IPS DF 4.7 (cell line): ENCODE measurements around the gene USP10.

ENCODE experiments used
- DNase-seq: peaks from one replicate; pipeline ENCODE4 v3.0.0-alpha.2; 2013; ENCODE audit warnings: low spot score; ENCODE audit errors: extremely low read depth

The USP10 gene, protein sequence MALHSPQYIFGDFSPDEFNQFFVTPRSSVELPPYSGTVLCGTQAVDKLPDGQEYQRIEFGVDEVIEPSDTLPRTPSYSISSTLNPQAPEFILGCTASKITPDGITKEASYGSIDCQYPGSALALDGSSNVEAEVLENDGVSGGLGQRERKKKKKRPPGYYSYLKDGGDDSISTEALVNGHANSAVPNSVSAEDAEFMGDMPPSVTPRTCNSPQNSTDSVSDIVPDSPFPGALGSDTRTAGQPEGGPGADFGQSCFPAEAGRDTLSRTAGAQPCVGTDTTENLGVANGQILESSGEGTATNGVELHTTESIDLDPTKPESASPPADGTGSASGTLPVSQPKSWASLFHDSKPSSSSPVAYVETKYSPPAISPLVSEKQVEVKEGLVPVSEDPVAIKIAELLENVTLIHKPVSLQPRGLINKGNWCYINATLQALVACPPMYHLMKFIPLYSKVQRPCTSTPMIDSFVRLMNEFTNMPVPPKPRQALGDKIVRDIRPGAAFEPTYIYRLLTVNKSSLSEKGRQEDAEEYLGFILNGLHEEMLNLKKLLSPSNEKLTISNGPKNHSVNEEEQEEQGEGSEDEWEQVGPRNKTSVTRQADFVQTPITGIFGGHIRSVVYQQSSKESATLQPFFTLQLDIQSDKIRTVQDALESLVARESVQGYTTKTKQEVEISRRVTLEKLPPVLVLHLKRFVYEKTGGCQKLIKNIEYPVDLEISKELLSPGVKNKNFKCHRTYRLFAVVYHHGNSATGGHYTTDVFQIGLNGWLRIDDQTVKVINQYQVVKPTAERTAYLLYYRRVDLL

DNA sequence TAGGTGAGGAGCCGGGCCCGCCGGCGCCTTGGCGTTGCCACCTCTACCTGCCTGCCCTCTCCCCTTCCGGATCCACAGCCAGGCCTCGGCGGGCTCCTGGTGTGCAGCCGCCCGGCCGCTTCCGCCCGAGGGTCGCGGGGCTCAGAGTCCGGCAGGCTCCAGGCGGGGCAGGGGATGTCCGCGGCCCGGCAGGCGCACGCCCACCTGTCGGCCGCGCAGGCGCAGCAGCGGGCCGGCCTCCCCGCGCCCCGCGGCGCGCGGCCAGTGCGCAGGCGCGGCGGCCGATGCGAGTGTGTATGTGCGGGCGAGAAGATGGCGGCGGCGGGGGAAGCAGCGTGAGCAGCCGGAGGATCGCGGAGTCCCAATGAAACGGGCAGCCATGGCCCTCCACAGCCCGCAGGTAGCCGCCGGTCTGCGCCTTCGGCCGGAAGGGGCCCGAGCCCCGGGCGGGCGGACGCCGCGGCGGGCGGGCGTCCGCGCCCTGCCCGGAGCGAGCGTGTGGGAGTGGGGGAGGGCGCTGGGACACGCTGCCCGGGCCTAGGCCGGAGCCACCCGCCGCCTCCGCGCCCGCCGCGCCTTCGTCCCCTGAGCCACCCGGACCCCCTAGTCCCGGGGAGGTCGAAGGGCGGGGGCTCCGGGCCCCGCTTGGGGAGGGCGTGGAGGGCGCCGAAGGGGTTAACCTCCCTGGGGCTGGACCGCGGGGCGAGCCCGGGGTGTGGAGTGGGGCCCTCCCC lies at the start of gene USP10:
Gene USP10 (plus strand): TSS at position 289 of the 734 bp plus-strand sequence. CDS start 91 bp downstream, at position 380.
- no peak for DNase-seq

DNA sequence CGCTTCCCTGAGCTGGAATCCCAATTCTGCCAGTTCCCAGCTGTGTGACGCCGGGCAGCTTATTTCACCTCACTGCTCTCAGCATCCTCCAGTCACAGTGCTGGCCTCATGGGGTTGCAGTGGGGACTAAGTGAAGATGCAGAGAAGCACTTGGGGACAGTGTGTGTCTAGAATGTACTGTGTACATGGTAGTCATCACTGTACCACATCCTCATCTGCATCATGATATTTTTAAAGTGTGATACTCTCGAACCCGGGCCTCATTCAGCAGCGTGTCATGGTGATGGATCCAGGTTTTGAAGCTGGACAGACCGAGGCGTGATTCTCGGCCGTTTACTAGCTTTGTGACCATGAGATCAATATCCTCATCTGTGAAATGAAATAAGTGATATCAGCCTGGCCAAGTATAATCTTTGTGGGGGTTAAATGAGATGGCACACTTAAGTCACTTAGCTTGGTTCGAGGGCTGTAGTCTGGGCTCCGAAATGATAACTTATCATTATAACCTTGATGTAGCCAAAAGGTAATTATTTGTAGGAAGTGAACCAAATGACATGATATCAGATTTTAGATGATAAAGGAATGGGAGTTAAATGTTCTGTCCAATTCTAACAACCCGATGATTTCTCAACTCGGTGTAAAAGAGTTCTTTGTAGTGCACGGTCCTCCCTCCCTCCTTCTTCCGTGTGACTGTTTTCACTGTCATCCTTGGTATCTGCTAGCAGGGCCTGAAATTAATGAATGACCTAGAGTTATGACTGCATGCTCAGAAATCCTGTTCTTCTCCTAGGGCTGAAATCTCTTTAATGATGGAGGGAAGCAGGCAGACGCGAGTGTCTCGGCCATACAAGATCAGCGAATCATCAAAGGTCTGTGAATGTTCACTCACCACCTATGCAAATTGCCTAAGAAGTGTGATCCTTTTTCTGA lies 49.5 kb upstream of the USP10 start:
- no peak for DNase-seq

DNA sequence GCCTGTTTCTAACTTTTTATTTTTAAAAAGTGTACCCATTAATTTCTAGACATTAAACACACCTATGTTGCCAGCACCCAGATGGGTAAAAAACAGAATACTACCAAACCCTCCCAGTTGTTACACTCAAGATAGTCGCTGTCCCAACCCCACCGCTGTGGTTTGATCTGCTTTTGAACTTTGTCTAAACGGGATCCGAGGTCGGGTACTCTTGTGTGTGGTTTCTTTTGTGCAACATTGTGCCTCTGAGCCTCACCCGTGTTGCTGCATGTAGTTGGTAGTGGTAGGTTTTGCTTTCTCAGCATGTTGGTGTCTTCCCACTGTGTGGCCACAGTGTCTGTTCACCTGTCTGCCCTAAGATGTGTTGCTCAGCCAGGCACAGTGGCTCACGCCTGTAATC lies 47.2 kb upstream of the USP10 start:
- no peak for DNase-seq

DNA sequence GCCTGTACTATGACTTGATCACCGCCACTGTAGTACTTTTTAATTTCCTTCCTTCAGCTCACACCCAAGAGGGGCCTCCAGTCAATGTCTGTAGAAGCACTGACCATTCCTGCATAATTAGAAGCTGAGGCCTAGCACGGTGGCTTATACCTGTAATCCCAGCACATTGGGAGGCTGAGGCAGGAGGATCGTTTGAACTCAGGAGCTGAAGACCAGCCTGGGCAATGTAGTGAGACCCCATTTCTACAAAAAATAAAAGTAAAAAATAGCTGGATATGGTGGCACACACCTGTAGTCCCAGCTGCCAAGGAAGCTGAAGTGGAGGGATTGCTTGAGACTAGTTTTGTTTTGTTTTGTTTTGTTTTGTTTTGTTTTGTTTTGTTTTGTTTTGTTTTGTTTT lies 45.6 kb upstream of the USP10 start:
- no peak for DNase-seq

DNA sequence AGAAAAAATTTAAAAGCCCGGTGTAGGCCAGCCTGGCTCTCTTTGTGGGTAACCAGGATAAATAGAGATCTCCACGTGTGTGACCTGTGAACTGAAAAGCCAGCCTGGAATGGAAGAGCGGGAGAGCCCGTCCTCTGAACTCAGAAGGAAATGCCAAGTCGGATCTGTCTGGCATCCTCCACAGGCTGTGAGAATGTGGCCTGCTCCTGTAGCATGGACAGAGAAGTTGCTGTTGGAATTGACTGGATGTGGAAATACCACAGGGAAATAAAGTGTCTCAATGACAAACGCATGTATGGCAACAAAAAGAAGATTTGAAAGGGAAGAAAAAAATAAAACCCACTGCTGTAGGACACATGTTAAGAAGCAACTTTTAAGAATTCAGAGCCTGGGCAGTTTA lies 44.8 kb upstream of the USP10 start:
- DNase-seq, result no peak

DNA sequence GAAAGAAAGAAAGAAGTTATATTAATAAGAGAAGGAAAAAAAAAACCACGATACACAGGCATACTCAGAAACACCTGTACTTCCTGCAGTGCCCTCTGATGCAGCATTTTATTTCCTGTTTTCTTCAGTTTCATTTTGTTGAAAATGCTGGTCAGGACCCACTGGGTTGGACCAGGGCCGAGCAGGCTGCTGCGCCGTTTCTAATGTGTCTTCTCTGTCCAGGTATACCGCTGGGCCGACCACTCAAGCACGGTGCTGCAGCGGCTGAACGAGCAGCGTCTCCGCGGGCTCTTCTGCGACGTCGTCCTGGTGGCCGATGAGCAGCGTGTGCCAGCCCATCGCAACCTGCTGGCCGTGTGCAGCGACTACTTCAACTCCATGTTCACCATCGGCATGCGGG lies 43.2 kb upstream of the USP10 start:
- DNase-seq, result no peak

DNA sequence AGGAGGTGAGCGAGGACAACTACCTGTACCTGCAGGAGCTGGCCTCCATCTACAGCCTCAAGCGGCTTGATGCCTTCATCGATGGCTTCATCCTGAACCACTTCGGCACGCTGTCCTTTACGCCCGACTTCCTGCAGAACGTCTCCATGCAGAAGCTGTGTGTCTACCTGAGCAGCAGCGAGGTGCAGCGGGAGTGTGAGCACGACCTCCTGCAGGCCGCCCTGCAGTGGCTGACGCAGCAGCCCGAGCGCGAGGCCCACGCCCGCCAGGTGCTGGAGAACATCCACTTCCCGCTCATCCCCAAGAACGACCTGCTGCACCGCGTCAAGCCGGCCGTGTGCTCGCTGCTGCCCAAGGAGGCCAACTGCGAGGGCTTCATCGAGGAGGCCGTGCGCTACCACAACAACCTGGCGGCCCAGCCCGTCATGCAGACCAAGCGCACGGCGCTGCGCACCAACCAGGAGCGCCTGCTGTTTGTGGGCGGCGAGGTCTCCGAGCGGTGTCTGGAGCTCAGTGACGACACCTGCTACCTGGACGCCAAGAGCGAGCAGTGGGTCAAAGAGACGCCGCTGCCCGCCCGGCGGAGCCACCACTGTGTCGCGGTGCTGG lies 42.5 kb upstream of the USP10 start:
- no peak for DNase-seq

DNA sequence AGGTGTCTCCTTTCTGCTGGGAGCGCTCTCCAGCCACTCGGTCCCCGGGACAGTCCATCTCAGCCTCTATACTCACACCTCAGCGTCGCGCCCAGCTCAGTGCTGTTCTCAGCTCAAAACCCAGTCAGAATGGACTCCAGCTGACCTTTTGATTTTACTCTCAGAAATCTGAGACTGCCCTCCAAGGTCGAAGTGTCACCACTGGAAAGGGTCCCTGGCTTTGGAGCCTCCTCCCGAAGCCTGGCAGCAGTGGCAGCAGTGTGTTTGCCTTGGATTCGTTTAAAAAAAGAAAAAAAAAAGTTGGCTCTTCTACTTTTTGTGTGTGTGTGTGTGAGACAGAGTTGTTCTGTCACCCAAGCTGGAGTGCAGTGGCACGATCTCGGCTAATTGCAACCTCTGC lies 41.1 kb upstream of the USP10 start:
- no peak for DNase-seq

DNA sequence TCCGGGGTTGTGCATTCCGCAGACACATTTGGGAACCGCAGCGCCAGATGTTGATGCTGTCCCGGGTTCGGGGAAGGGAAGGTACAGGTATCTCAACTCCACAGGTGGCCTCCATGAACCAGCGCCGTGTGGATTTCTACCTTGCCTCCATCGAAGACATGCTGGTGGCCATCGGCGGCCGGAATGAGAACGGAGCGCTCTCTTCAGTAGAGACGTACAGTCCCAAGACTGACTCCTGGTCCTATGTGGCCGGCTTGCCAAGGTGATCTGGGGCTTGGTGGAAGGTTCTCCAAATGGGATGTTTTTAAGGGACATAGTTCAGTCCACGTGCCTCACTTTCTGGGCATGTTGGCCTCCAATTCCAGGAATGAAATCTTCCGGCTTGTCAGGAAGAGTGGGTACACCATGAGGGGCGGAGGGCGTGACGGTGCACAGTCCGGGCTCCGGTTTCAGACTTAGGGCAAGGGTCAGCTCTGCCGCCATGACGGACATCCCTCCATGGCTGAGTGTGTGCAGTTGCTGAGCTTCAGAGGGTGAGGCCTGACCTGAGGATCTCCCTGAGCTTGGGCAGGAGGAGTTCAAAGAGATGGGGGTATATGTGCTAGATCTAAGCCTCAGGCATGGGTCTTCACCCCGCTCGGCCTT lies 40.0 kb upstream of the USP10 start:
- DNase-seq, result no peak

DNA sequence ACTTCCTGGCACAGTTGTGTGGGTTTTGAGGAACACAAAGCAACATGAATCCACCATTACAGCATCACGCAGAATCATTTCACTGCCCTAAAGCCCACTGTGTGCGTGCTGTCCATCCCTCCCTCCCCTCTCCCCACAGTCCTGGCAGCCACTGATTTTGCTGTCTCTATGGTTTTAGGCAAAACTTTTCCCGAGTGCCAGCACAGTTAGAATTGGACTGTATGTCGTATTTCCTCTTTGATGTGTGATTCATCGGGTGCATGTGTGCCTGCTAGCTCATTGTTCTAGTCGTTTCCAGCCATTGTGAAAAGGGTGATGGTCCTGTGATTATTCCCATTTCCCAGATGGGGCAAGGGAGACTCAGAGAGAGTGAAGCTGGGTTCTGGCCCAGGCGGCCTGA lies 38.8 kb upstream of the USP10 start:
- DNase-seq, result no peak

DNA sequence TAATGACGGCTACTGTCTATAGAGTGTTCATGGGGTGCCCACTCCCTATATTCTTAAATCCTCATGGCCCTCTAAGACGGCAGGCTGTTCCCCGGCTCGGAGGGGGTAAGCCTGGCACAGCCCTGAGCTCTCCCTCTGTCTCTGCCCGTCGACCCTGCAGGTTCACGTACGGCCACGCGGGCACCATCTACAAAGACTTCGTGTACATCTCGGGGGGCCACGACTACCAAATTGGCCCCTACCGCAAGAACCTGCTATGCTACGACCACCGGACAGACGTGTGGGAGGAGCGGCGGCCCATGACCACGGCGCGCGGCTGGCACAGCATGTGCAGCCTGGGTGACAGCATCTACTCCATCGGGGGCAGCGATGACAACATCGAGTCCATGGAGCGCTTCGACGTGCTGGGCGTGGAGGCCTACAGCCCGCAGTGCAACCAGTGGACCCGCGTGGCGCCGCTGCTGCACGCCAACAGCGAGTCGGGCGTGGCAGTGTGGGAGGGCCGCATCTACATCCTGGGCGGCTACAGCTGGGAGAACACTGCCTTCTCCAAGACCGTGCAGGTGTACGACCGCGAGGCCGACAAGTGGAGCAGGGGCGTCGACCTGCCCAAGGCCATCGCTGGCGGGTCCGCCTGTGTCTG lies 38.3 kb upstream of the USP10 start:
- DNase-seq, result no peak

DNA sequence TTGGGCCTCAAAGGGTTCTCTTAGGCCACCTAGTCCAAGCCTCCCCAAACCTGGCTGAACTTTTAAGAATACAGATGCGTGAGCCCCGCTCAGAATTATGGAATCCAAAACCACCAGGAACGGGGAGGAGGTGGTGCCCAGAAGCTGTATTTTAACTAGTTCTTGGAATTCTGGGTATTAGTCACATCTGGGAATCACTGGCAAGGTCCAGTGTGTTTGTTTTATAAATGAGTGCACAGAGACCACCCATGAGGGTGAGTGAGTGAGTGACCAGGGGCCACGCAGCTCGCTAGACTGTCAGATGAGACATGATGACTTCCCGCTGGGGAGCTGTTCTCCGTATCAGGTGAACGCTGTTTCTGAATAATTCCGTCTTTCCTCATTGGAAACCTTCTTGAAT lies 37.3 kb upstream of the USP10 start:
- no peak for DNase-seq

DNA sequence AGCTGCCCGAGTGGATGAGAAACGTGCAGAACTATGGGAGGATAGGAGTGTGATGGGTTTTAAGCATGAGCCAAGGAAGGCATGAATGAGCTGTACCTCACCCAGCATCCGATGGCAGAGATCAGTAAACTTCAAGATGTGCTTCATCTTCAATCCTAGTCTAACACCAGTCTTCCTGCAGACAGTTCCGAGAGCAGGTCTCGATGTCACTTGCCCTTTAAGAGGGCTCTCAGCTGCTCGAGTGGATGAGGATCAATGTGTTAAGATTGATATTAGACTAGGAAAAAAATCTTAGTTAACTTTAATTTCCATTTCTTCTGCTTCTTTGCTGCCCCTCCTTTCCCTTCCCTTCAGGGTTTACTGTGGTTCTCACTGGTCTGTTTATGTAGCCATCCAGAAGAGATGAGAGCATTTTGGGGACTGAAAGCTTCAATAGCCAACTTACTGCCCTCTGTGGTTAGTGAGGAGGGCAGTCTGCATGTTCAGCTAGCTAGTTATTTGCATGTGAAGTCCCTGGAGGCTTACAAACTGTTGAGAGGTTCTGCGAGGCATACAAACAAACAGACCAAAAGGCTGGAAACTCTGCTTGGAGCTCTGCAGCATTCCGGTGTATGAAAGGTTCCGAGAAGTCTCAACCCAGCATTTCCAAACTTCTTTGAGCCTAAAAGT lies 36.2 kb upstream of the USP10 start:
- DNase-seq, result no peak

DNA sequence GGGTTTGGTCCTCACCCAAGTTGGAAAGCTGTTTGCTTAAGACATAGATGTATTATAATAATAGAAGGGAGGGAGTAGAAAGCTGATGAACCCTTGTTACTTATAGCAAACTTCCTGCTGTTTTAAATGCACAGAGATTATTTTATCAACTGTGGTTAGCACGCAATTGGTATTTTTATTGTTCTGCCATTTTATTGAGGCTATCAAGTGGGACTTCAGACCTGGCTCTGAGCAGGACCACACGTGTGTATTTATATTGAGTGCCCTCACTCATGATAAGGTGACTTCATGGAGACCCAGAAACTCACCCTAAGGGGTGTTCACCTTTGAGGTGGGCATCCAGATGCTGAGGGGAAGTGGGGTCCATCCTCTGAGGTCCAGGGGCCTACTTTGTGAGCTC lies 34.4 kb upstream of the USP10 start:
- no peak for DNase-seq

DNA sequence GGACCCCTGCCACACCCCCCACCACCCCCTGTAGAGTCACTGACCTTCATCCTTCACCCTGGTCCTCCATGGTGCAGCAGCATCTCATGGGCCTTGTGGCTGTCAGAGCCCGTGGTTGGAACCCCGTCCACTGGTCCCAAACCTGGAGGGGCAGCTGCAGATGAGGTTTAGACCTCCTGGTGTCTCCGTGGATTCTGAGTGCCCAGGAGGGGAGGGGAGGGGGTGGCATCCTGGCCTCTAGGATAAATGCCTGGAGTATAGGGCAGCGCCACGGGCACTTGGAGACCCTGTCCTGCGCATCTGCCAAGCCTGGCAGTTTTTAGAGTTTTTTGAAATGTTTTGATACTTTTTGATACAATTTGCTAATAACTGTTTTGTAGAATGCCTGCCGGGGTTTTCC lies 34.0 kb upstream of the USP10 start:
- DNase-seq, result no peak

DNA sequence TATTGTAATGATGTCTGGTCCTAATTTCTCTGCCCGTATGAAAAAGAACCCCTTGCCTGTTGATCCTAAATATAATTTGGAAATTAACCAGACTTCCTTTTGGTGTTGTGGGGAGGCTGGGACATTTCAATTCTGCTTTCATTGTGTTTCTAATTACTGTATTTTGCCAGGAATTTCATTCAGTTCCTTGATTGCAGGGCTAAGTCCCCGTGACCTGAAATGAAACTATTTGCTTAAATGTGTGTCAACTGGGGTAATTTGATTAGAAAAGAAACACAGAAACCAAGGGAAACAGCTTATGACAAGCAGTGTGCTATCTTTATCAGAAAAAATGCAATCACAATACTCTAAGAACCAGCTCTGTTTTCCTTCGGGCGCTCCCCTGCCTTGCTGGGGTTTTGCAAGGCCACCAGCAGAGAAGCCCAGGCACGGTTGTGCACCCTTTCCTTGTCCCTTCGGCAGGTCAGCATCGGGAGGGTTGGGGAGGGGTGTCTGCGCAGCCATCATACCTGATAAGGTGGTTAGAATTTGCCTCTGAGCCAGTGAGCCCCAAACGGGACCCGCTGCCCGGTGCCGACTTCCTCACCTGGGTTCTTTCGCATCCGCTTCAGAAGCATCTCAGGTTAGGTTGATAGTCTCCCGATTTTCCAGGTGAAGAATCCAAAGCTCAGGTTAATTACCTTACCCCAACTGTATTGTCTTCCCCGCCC lies 32.0 kb upstream of the USP10 start:
- DNase-seq, result no peak

DNA sequence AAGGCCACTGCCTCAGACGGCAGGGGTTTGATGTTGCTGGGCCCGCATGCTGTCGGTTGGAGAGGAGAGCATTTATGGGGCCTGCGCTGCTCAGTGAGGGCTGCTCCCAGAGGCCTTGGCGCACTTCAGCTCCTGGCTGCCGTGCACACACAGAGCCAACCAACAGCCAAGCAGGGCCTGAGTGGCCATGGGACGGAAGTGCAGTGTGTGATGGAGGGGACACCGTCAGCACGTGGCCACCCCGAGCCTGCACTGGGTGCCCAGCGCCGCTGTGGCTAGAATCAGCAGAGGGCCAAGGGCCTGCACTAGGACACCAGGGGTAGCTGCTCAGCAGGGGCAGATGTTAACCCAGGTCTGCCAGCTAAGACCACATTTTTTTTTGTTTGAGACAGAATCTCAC lies 29.7 kb upstream of the USP10 start:
- no peak for DNase-seq
